Smooth muscle cell (in vitro differentiated cells): ENCODE results near the gene CPLX3. TPM values are rescaled to one million over a fixed set of nuclear protein-coding genes. Genes with fewer than 3 reads are reported as not detected.

Experiments
- DNase-seq: peaks from one replicate; lab custom pipeline; 2025; ENCODE audit not compliant: unreplicated experiment; lab: John Stamatoyannopoulos, UW
- H2AFZ ChIP-seq: fragments of 200-600 bp; sonication (generic); 2 replicates; pipeline ENCODE4 v1.6.0; 2016; ENCODE audit warnings: antibody characterized with exemption, low read depth, mild to moderate bottlenecking
- H3F3A ChIP-seq: fragments of 200-600 bp; sonication (generic); 2 replicates; pipeline ENCODE4 v1.6.0; 2017; ENCODE audit warnings: antibody characterized with exemption, low read depth
- H3K27ac ChIP-seq: fragments of 200-600 bp; sonication (generic); 2 replicates; pipeline ENCODE4 v1.5.1; 2016; ENCODE audit warnings: low read depth, mild to moderate bottlenecking
- H3K27me3 ChIP-seq: fragments of 200-600 bp; sonication (generic); 2 replicates; pipeline ENCODE4 v1.6.1; 2016; ENCODE audit warnings: low read depth, mild to moderate bottlenecking
- H3K36me3 ChIP-seq: fragments of 200-600 bp; sonication (generic); 2 replicates; pipeline ENCODE4 v1.5.1; 2016; ENCODE audit warnings: low read depth
- H3K4me1 ChIP-seq: fragments of 200-600 bp; sonication (generic); 2 replicates; pipeline ENCODE4 v1.5.1; 2016; ENCODE audit warnings: low read depth
- H3K4me2 ChIP-seq: fragments of 200-600 bp; sonication (generic); 2 replicates; pipeline ENCODE4 v1.6.0; 2016; ENCODE audit warnings: mild to moderate bottlenecking
- H3K4me3 ChIP-seq: fragments of 200-600 bp; sonication (generic); 2 replicates; pipeline ENCODE4 v1.5.1; 2016; ENCODE audit warnings: mild to moderate bottlenecking
- H3K79me2 ChIP-seq: fragments of 200-600 bp; sonication (generic); 2 replicates; pipeline ENCODE4 v1.6.0; 2016; ENCODE audit warnings: low read depth, mild to moderate bottlenecking
- H3K9ac ChIP-seq: fragments of 200-600 bp; sonication (generic); 2 replicates; pipeline ENCODE4 v1.6.0; 2016; ENCODE audit warnings: low read depth
- H3K9me3 ChIP-seq: fragments of 200-600 bp; sonication (generic); replicated peaks from 2 replicates; pipeline ENCODE4 v1.5.1; 2016; ENCODE audit warnings: low read depth
- H4K20me1 ChIP-seq: fragments of 200-600 bp; sonication (generic); 2 replicates; pipeline ENCODE4 v1.6.0; 2016; ENCODE audit warnings: low read depth
- CTCF ChIP-seq: fragments of 200-600 bp; sonication (generic); IDR thresholded peaks from 2 replicates; pipeline ENCODE4 v1.5.1; 2017; ENCODE audit warnings: borderline replicate concordance, mild to moderate bottlenecking, antibody characterized with exemption; ENCODE audit not compliant: insufficient read depth, poor library complexity, severe bottlenecking
- WGBS: methylation state at CpG from one replicate; pipeline ENCODE4 v1.1.7; 2016; ENCODE audit warnings: low lambda C conversion rate; 5-methylcytosine and 5-hydroxymethylcytosine counted together
- polyA plus RNA-seq: library from polyadenylated mRNA; unstranded; fragments of >200 nt; fragmentation: Nextera tagmentation; extraction: Ambion mirVana; gene quantifications from 2 replicates; pipeline ENCODE4 v1.2.1, GENCODE V29; 2016
- total RNA-seq: library from RNA; depleted of rRNA; stranded (reverse); fragments of >200 nt; gene quantifications from 2 replicates; pipeline ENCODE4 v1.2.3, GENCODE V29; 2014

The CPLX3 gene
- total and polyA plus RNA-seq, 2 experiments from 2014 or later: 0.22 TPM; not detected in 1

GRCh38 chr15:74828835-74829234 is 2.4 kb downstream of the CPLX3 start:
- WGBS: 86% methylated on average over 6 of the region's 6 CpGs
- H3K27ac ChIP-seq: no peak overlapping the region
- no peaks in the 10 kb centered on the region for H3K36me3 ChIP-seq
- no peak overlapping the region for H3K4me2 ChIP-seq
- no peak overlapping the region for H3K4me3 ChIP-seq
- peaks cover 3% of the 10 kb centered on the region for H3K4me1 ChIP-seq
- no peaks in the 10 kb centered on the region for H4K20me1 ChIP-seq
- H3K9ac ChIP-seq: no peak overlapping the region
- no peaks in the 10 kb centered on the region for H3K79me2 ChIP-seq
- H2AFZ ChIP-seq: no peak overlapping the region
- no peaks in the 10 kb centered on the region for H3F3A ChIP-seq
- TF ChIP-seq CTCF: no peak
- peaks cover 55% of the 10 kb centered on the region for H3K27me3 ChIP-seq
- DNase-seq: no peak
- no peaks in the 10 kb centered on the region for H3K9me3 ChIP-seq

- H3K9me3 ChIP-seq: no peaks in the 10 kb centered on the region
- H3K27ac ChIP-seq: no peak overlapping the region
- H4K20me1 ChIP-seq: no peaks in the 10 kb centered on the region
- no peaks in the 10 kb centered on the region for H3K79me2 ChIP-seq
- TF ChIP-seq CTCF: no peak
- H3K4me3 ChIP-seq: no peak overlapping the region
- no peaks in the 10 kb centered on the region for H3K36me3 ChIP-seq
- no peak for DNase-seq
- H2AFZ ChIP-seq: no peak overlapping the region
- peaks cover 48% of the 10 kb centered on the region for H3K27me3 ChIP-seq
- peaks cover 3% of the 10 kb centered on the region for H3K4me1 ChIP-seq
- no peak overlapping the region for H3K4me2 ChIP-seq
- no peak overlapping the region for H3K9ac ChIP-seq
- 82% methylated on average over 3 of the region's 3 CpGs for WGBS
- no peaks in the 10 kb centered on the region for H3F3A ChIP-seq
Observed at GRCh38 chr15:74829486-74829885, 3.1 kb downstream of the CPLX3 start.

- Histone ChIP-seq H3K4me1 (peaks cover 3% of the 10 kb centered on the region), H3K9me3 (no peaks in the 10 kb centered on the region), H3K36me3 (no peaks in the 10 kb centered on the region), H3K27me3 (peaks cover 43% of the 10 kb centered on the region), H3K27ac (no peak overlapping the region), H3K4me3 (no peak overlapping the region), H4K20me1 (no peaks in the 10 kb centered on the region), H3K9ac (no peak overlapping the region), H3F3A (no peaks in the 10 kb centered on the region), H3K4me2 (no peak overlapping the region), H2AFZ (no peak overlapping the region), H3K79me2 (no peaks in the 10 kb centered on the region)
- WGBS: 80% methylated on average over 6 of the region's 6 CpGs
- DNase-seq: no peak
- no peak for TF ChIP-seq CTCF
Observed at GRCh38 chr15:74829991-74830390, 3.6 kb downstream of the CPLX3 start.

- Histone ChIP-seq H4K20me1 (no peaks in the 10 kb centered on the region), H3K79me2 (no peaks in the 10 kb centered on the region), H3K27ac (no peak overlapping the region), H3K36me3 (no peaks in the 10 kb centered on the region), H3K27me3 (peaks cover 35% of the 10 kb centered on the region), H3K9me3 (no peaks in the 10 kb centered on the region), H3K4me1 (peaks cover 3% of the 10 kb centered on the region), H3F3A (no peaks in the 10 kb centered on the region), H3K4me3 (no peak overlapping the region), H2AFZ (no peak overlapping the region), H3K9ac (no peak overlapping the region), H3K4me2 (no peak overlapping the region)
- 89% methylated on average over 5 of the region's 5 CpGs for WGBS
- no peak for DNase-seq
- TF ChIP-seq CTCF: no peak
Observed at GRCh38 chr15:74830868-74831267, 4.4 kb downstream of the CPLX3 start.
